DOHH2 (cell line): ENCODE measurements around the gene VANGL2.
A peak's percentile ranks its signal among the peaks of the same experiment; 100 is the strongest.

Experiments used
- H3F3A ChIP-seq: fragments of 200-600 bp; sonication (generic), shearing (Covaris generic); 2 replicates; pipeline ENCODE4 v1.6.0; 2016; ENCODE audit warnings: antibody characterized with exemption, mild to moderate bottlenecking; ENCODE audit not compliant: control insufficient read depth, insufficient read depth
- H3K27ac ChIP-seq: fragments of 200-600 bp; sonication (generic); 2 replicates; pipeline ENCODE4 v1.5.1; 2014; ENCODE audit warnings: low read depth, mild to moderate bottlenecking, low read length, moderate library complexity
- H3K27me3 ChIP-seq: fragments of 200-600 bp; sonication (generic); 2 replicates; pipeline ENCODE4 v1.6.1; 2014; ENCODE audit warnings: mild to moderate bottlenecking, low read length, mixed read lengths; ENCODE audit not compliant: control insufficient read depth
- H3K36me3 ChIP-seq: fragments of 200-600 bp; sonication (generic); 2 replicates; pipeline ENCODE4 v1.6.1; 2014; ENCODE audit warnings: mild to moderate bottlenecking, low read length, moderate library complexity, mixed read lengths; ENCODE audit not compliant: control insufficient read depth
- H3K4me1 ChIP-seq: fragments of 200-600 bp; sonication (generic); 2 replicates; pipeline ENCODE4 v1.6.1; 2014; ENCODE audit warnings: mild to moderate bottlenecking, low read length, mixed read lengths; ENCODE audit not compliant: control insufficient read depth
- H3K4me2 ChIP-seq: fragments of 200-600 bp; sonication (generic); 2 replicates; pipeline ENCODE4 v1.6.0; 2014; ENCODE audit warnings: mild to moderate bottlenecking, low read length, moderate library complexity
- H3K4me3 ChIP-seq: fragments of 200-600 bp; sonication (generic); 2 replicates; pipeline ENCODE4 v1.5.1; 2014; ENCODE audit warnings: mild to moderate bottlenecking, low read length, mixed read lengths
- H3K79me2 ChIP-seq: fragments of 200-600 bp; sonication (generic); 2 replicates; pipeline ENCODE4 v1.6.1; 2014; ENCODE audit warnings: mild to moderate bottlenecking, low read length, mixed read lengths; ENCODE audit not compliant: control insufficient read depth
- H3K9me2 ChIP-seq: fragments of 200-600 bp; sonication (generic); replicated peaks from 2 replicates; pipeline ENCODE4 v1.6.1; 2014; ENCODE audit warnings: mild to moderate bottlenecking, low read length, mixed read lengths; ENCODE audit not compliant: control insufficient read depth
- H3K9me3 ChIP-seq: fragments of 200-600 bp; sonication (generic); 2 replicates; pipeline ENCODE4 v1.6.1; 2014; ENCODE audit warnings: antibody characterized with exemption, low read length, mixed read lengths; ENCODE audit not compliant: control insufficient read depth, insufficient read depth
- H4K20me1 ChIP-seq: fragments of 200-600 bp; sonication (generic); 2 replicates; pipeline ENCODE4 v1.6.0; 2014; ENCODE audit warnings: low read depth, mild to moderate bottlenecking, antibody characterized with exemption, low read length, moderate library complexity; ENCODE audit not compliant: control insufficient read depth, insufficient read depth
- EZH2phosphoT487 ChIP-seq: fragments of 200-600 bp; sonication (generic); IDR thresholded peaks from 2 replicates; pipeline ENCODE4 v1.6.1; 2017; ENCODE audit warnings: borderline replicate concordance, mild to moderate bottlenecking, antibody characterized with exemption, low read length, moderate library complexity, mixed read lengths
- TF ChIP-seq, protein P1 (sequence below): fragments of 200-600 bp; sonication (generic); IDR thresholded peaks from one replicate; pipeline ENCODE4 v1.5.1; 2014; ENCODE audit warnings: antibody characterized with exemption, mild to moderate bottlenecking, low read depth, low read length; ENCODE audit not compliant: poor library complexity, severe bottlenecking

Gene VANGL2

DNA sequence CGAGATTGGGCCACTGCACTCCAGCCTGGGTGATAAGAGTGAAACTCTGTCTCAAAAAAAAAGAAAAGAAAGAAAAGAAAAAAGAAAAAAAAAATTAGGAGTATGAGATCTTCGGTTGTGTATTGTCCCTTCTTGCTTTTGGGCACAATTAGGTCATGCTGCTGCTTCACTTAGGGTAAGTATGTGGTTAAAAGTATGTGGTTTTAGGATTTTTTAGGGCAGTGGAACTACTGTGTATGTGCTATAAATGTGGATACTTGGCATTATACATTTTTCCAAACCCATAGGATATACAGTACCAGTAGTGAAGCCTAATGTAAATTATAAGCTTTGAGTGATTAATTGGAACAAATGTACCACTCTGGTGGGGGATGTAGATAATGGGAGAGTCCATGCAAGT lies 31.2 kb downstream of the VANGL2 start:
- no peaks in the 10 kb centered on the region for H3K36me3 ChIP-seq
- no peaks in the 10 kb centered on the region for H3K27me3 ChIP-seq
- H3K4me1 ChIP-seq: peaks cover 58% of the 10 kb centered on the region
- peak overlapping the region; percentile 51 for H3K4me2 ChIP-seq
- H3K9me2 ChIP-seq: no peaks in the 10 kb centered on the region
- no peaks in the 10 kb centered on the region for H4K20me1 ChIP-seq
- H3K79me2 ChIP-seq: no peaks in the 10 kb centered on the region
- H3K9me3 ChIP-seq: peaks cover 7% of the 10 kb centered on the region; the same call in 1 of the 2 replicates
- peaks cover 32% of the 10 kb centered on the region for H3F3A ChIP-seq
- no peak for TF ChIP-seq EZH2phosphoT487
- TF ChIP-seq, protein P1, sequence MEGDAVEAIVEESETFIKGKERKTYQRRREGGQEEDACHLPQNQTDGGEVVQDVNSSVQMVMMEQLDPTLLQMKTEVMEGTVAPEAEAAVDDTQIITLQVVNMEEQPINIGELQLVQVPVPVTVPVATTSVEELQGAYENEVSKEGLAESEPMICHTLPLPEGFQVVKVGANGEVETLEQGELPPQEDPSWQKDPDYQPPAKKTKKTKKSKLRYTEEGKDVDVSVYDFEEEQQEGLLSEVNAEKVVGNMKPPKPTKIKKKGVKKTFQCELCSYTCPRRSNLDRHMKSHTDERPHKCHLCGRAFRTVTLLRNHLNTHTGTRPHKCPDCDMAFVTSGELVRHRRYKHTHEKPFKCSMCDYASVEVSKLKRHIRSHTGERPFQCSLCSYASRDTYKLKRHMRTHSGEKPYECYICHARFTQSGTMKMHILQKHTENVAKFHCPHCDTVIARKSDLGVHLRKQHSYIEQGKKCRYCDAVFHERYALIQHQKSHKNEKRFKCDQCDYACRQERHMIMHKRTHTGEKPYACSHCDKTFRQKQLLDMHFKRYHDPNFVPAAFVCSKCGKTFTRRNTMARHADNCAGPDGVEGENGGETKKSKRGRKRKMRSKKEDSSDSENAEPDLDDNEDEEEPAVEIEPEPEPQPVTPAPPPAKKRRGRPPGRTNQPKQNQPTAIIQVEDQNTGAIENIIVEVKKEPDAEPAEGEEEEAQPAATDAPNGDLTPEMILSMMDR: no peak
- peak overlapping the region; percentile 33 for H3K4me3 ChIP-seq
- H3K27ac ChIP-seq: peak overlapping the region; percentile 86

DNA sequence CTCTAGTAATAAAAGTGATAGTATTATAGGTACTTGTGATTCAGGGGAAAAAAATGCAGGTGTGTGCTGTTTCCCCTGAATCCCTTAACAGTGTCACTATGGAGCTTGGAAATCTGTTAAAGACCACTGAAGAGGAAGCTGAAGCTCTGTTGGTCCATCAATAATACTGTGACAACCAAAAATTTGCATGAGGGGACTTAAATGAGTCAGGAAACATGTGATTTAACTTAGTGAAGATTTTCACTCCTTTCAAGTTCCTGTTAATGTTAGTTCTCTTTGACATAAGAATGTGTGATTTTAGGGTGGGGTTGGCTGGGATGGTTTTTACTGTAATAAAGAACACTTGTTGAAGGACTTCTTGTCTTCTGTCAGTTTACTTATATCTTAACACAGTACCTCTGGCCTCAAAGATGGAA lies 32.0 kb downstream of the VANGL2 start:
- TF ChIP-seq, protein P1: no peak
- no peak for TF ChIP-seq EZH2phosphoT487
- no peaks in the 10 kb centered on the region for H4K20me1 ChIP-seq
- peak overlapping the region; percentile 86 for H3K27ac ChIP-seq
- no peaks in the 10 kb centered on the region for H3K27me3 ChIP-seq
- H3K4me2 ChIP-seq: peak overlapping the region; percentile 51
- H3F3A ChIP-seq: peaks cover 32% of the 10 kb centered on the region
- H3K4me3 ChIP-seq: peak overlapping the region; percentile 33
- peaks cover 64% of the 10 kb centered on the region for H3K4me1 ChIP-seq
- no peaks in the 10 kb centered on the region for H3K9me2 ChIP-seq
- H3K9me3 ChIP-seq: peaks cover 7% of the 10 kb centered on the region; the same call in 1 of the 2 replicates
- no peaks in the 10 kb centered on the region for H3K79me2 ChIP-seq
- H3K36me3 ChIP-seq: no peaks in the 10 kb centered on the region

DNA sequence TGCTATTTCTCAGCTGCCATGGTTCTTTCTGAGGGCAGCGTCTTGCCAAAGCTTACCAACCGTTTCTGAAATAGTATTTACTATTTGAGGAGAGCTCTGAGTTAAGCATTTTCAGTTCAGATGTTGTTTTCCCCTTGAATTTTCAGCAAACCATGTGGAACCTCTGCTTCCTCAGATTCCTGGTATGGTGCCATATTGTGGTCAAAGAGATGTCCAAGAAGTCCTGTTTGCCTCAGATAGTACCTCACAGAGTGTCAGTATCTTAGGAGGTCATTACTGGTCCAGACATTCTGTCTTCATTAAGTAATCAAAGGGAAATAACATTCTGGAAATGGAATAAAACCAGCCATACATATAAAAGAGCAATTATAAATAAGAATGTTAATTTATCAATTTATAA lies 36.6 kb downstream of the VANGL2 start:
- H3K4me1 ChIP-seq: peaks cover 50% of the 10 kb centered on the region
- no peak for TF ChIP-seq EZH2phosphoT487
- TF ChIP-seq, protein P1: no peak

More for the DNA sequence above, 36.6 kb downstream of the VANGL2 start:
- H3F3A ChIP-seq: peaks cover 9% of the 10 kb centered on the region; the same call in 1 of the 2 replicates
- H3K79me2 ChIP-seq: no peaks in the 10 kb centered on the region
- H3K4me3 ChIP-seq: no peak overlapping the region
- H3K9me2 ChIP-seq: no peaks in the 10 kb centered on the region
- peaks cover 7% of the 10 kb centered on the region; the same call in 1 of the 2 replicates for H3K9me3 ChIP-seq
- no peaks in the 10 kb centered on the region for H3K27me3 ChIP-seq
- no peak overlapping the region for H3K27ac ChIP-seq
- no peaks in the 10 kb centered on the region; the same call in 1 of the 2 replicates for H3K36me3 ChIP-seq
- H3K4me2 ChIP-seq: no peak overlapping the region
- no peaks in the 10 kb centered on the region for H4K20me1 ChIP-seq
